Esophagus mucosa (tissue), 1 donor: ENCODE measurements around the gene PLCB1. TPM values are rescaled to one million over a fixed set of nuclear protein-coding genes. Genes with fewer than 3 reads are reported as not detected.
A peak's percentile ranks its signal among the peaks of the same experiment; 100 is the strongest.
"Not testable (repeated sequence)": the region's sequence is repeated elsewhere in the genome, so short reads cannot be mapped to it uniquely, and the experiment has no call there.

Experiments
- ATAC-seq: fragments of 200-7000 bp; cut with Tn5 transposase; one replicate; pipeline ENCODE4 v1.9.1; 2020
- total RNA-seq: library from RNA; stranded (reverse); gene quantifications from one replicate; pipeline ENCODE4 v1.2.4, GENCODE V29; 2023
- donor health status: DM: yes; HTN: yes; CAD: no.

Gene PLCB1
- total RNA-seq, 1 donor from 2014 or later = 2.7 TPM

- no peak for ATAC-seq
Measured at GRCh38 chr20:8562356-8562755, 430.3 kb downstream of the PLCB1 start.

GRCh38 chr20:8568075-8568474 lies 436.0 kb downstream of the PLCB1 start:
- ATAC-seq = no peak

GRCh38 chr20:8569766-8570165 lies 437.7 kb downstream of the PLCB1 start:
- ATAC-seq = no peak

- ATAC-seq = no peak
Measured at GRCh38 chr20:8571611-8572010, 439.5 kb downstream of the PLCB1 start.

- no peak for ATAC-seq
Measured at GRCh38 chr20:8573686-8574085, 441.6 kb downstream of the PLCB1 start.

GRCh38 chr20:8575114-8575513 lies 443.0 kb downstream of the PLCB1 start:
- ATAC-seq = no peak

GRCh38 chr20:8578161-8578865 lies 446.2 kb downstream of the PLCB1 start:
- ATAC-seq = no peak

GRCh38 chr20:8579035-8579434 lies 447.0 kb downstream of the PLCB1 start:
- no peak for ATAC-seq

GRCh38 chr20:8581446-8582183 lies 449.5 kb downstream of the PLCB1 start:
- ATAC-seq = no peak

GRCh38 chr20:8583012-8583565 lies 451.0 kb downstream of the PLCB1 start:
- ATAC-seq = no peak

GRCh38 chr20:8583566-8584043 lies 451.5 kb downstream of the PLCB1 start:
- ATAC-seq = no peak

GRCh38 chr20:8587251-8587650 lies 455.2 kb downstream of the PLCB1 start:
- no peak for ATAC-seq

- no peak for ATAC-seq
Measured at GRCh38 chr20:8587810-8588209, 455.7 kb downstream of the PLCB1 start.

- ATAC-seq = no peak
Measured at GRCh38 chr20:8589956-8590355, 457.9 kb downstream of the PLCB1 start.

- ATAC-seq = not testable (repeated sequence)
Measured at GRCh38 chr20:8600910-8601541, 469.0 kb downstream of the PLCB1 start.

GRCh38 chr20:8601542-8601912 lies 469.5 kb downstream of the PLCB1 start:
- ATAC-seq = peak; percentile 48

GRCh38 chr20:8602389-8603116 lies 470.5 kb downstream of the PLCB1 start:
- ATAC-seq = peak; percentile 15

- ATAC-seq = no peak
Measured at GRCh38 chr20:8608470-8608869, 476.4 kb downstream of the PLCB1 start.

GRCh38 chr20:8616792-8617191 lies 484.7 kb downstream of the PLCB1 start:
- no peak for ATAC-seq

GRCh38 chr20:8621001-8621400 lies 488.9 kb downstream of the PLCB1 start:
- no peak for ATAC-seq

GRCh38 chr20:8624046-8624445 lies 492.0 kb downstream of the PLCB1 start:
- no peak for ATAC-seq

- no peak for ATAC-seq
Measured at GRCh38 chr20:8624616-8625015, 492.6 kb downstream of the PLCB1 start.
